ENCODE measurements around the gene TPD52L1. TPM values are rescaled to one million over a fixed set of nuclear protein-coding genes. Genes with fewer than 3 reads are reported as not detected.
A peak's percentile ranks its signal among the peaks of the same experiment; 100 is the strongest.
"Not testable (repeated sequence)": the region's sequence is repeated elsewhere in the genome, so short reads cannot be mapped to it uniquely, and the experiment has no call there.

TPD52L1 gene
- polyA plus RNA-seq, 1 donor = 92.7 TPM

GRCh38 chr6:125269328-125269985, 115.9 kb downstream of the TPD52L1 start:
- DNase-seq = no peak

- DNase-seq = no peak
Observed at GRCh38 chr6:125270380-125270779, 116.8 kb downstream of the TPD52L1 start.

GRCh38 chr6:125271486-125272159, 118.0 kb downstream of the TPD52L1 start:
- DNase-seq = no peak

GRCh38 chr6:125273251-125273650, 119.7 kb downstream of the TPD52L1 start:
- no peak for DNase-seq

GRCh38 chr6:125273965-125274364, 120.4 kb downstream of the TPD52L1 start:
- no peak for DNase-seq

- no peak for DNase-seq
Observed at GRCh38 chr6:125274935-125275334, 121.4 kb downstream of the TPD52L1 start.

- no peak for DNase-seq
Observed at GRCh38 chr6:125275779-125276178, 122.2 kb downstream of the TPD52L1 start.

DNA sequence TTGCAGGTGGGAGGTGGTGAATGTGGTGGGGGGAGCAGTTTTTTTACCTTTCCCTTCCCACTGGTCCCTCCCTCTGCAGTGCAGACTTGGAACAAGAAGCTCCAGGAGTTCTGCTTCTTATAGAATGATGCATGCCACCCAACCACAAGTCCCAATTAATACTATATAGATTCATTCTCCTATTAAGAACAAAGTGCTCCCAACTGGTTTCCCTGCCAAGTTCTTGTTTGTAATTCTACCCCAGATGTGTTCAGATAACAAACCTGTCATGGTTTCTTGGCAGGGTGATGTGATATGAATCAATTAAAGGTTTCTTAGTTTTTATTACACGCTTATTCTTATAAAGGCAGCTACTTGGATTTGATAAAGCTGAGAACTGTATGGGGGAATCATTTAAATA, 124.3 kb downstream of the TPD52L1 start:
- DNase-seq = no peak

- DNase-seq = no peak
Observed at GRCh38 chr6:125279961-125280360, 126.4 kb downstream of the TPD52L1 start.

DNA sequence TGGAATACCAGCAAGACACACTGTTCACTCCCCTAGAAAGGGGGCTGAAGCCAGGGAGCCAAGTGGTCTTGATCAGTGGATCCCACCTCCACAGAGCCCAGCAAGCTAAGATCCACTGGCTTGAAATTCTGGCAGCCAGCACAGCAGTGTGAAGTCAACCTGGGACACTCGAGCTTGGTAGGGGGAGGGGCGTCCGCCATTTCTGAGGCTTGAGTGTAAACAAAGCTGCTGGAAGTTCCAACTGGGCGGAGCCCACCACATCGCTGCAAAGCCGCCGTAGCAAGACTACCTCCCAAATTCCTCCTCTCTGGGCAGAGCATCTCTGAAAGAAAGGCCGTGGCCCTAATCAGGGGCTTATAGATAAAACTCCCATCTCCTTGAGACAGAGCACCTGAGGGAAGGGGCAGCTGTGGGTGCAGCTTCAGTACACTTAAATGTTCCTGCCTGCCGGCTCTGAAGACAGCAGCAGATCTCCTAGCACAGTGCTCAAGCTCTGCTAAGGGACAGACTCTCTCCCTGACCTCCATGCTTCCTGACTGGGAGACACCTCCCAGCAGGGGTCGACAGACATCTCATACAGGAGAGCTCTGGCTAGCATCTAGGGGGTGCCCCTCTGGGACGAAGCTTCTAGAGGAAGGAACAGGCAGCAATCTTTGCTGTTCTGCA, 126.9 kb downstream of the TPD52L1 start:
- not testable (repeated sequence) for DNase-seq

DNA sequence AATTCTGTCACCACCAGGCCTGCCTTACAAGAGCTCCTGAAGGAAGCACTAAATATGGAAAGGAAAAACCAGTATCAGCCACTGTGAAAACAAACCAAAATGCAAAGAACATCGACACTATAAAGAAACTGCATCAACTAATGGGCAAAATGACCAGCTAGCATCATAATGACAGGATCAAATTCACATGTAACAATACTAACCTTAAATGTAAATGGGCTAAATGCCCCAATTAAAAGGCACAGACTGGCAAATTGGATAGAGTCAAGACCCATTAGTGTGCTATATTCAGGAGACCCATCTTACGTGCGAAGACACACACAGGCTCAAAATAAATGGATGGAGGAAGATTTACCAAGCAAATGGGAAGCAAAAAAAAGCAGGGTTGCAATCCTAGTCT, 128.9 kb downstream of the TPD52L1 start:
- not testable (repeated sequence) for DNase-seq

DNA sequence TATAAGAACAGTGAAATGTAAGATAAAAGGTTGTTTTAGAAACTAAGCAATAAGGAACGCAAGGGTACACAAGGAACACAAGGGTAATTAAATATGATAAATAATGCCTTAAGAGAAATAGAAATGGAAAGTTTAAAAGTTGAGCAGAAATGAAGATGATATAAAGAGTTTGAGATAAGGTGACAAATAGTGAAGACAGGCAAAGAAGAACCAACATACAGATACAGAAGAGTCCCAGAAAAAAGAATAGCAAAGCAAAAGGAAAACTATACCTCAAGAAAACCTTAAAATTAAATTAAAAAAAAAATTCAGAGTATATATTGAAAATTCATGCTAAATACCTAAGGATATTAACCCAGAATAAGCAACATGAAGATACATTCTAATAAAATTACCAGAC, 131.8 kb downstream of the TPD52L1 start:
- DNase-seq = no peak

DNA sequence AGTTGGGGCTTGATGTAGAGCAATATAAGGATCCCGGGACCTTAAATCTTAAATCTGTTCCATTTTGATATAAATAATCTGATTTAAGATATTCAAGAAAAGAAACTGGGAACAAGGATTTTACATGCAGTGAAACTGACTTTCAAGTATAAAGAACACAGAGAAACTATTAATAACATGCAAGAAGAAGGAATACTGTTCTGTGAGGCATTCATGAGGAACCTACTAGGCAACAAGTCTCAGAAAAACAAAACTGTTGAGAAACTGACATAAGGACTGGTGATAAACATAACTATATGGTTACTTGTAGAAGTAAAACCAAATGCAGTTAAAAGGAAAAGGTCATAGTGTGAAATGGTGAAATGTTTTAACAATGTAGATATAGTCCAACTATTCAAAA, 132.4 kb downstream of the TPD52L1 start:
- no peak for DNase-seq

DNA sequence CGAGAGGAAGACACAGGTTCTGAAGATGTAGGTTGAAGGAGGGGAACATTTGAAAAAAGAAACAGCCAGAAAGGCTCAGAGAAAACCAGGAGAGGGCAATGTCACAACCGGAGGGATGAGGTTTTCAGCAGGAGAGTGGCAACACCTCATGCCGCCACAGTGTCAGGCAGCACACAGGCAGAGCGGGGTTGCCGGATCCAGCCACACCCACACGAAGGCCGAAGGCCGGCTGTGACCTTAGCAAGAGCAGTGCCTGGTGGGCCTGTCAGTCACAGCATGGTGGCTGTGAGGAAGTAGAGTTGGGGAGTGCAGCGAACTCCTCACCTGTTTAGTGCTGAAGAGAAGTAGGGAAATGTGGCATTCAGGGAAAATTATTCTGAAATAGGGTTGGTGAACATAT, 134.1 kb downstream of the TPD52L1 start:
- DNase-seq = no peak

- no peak for DNase-seq
Observed at GRCh38 chr6:125293587-125293986, 140.0 kb downstream of the TPD52L1 start.

GRCh38 chr6:125294036-125294435, 140.5 kb downstream of the TPD52L1 start:
- DNase-seq = no peak

DNA sequence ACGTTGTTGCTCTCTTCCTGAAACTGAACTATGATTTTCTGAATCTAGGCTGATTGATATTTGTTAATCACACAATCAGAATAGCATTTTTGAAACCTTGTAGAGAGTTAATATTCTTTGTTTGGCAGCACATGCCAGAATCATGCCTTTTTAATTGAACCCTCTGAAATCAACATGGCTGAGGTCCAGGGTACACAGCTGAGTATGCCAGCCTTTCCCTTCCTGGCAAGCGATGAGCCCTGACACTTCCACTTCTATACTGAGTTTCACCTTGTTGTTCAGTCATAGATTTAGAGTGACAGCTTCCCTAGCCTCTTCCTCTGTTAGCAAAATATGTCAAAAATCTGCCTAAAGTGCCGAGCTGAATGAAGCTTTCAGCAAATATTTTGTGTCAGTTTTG, 141.4 kb downstream of the TPD52L1 start:
- DNase-seq = no peak

GRCh38 chr6:125296471-125296870, 142.9 kb downstream of the TPD52L1 start:
- DNase-seq = no peak

GRCh38 chr6:125299257-125299656, 145.7 kb downstream of the TPD52L1 start:
- no peak for DNase-seq

GRCh38 chr6:125300992-125301434, 147.4 kb downstream of the TPD52L1 start:
- DNase-seq = no peak

GRCh38 chr6:125301435-125302391, 148.1 kb downstream of the TPD52L1 start, which contains the start of gene HDDC2:
HDDC2 (minus strand) TSS chr6:125301967; CDS start chr6:125301932, 35 bp downstream.
- peak; percentile 64 for DNase-seq
